COLO829 (cell line): ENCODE results near the gene RASL10B.
"Not testable (repeated sequence)": the region's sequence is repeated elsewhere in the genome, so short reads cannot be mapped to it uniquely, and the experiment has no call there.

Experiments
- DNase-seq: peaks from one replicate; pipeline ENCODE4 v3.0.0; 2012; ENCODE audit warnings: low spot score

Gene RASL10B

GRCh38 chr17:35731239-35731916 is at the start of gene RASL10B:
Gene RASL10B (plus strand): TSS chr17:35731639. CDS start chr17:35735185, 3,546 bp downstream.
- DNase-seq, result peak; percentile 63

GRCh38 chr17:35683591-35683990 is 47.8 kb upstream of the RASL10B start:
- DNase-seq, result no peak

- no peak for DNase-seq
Observed at GRCh38 chr17:35684055-35684802, 47.2 kb upstream of the RASL10B start.

- DNase-seq, result no peak
Observed at GRCh38 chr17:35692512-35693210, 38.8 kb upstream of the RASL10B start.

- DNase-seq, result no peak
Observed at GRCh38 chr17:35693662-35694061, 37.8 kb upstream of the RASL10B start.

GRCh38 chr17:35694906-35695305 is 36.5 kb upstream of the RASL10B start:
- DNase-seq, result no peak

- DNase-seq, result no peak
Observed at GRCh38 chr17:35695613-35696012, 35.8 kb upstream of the RASL10B start.

GRCh38 chr17:35698800-35699199 is 32.6 kb upstream of the RASL10B start:
- DNase-seq, result no peak

- no peak for DNase-seq
Observed at GRCh38 chr17:35700150-35700549, 31.3 kb upstream of the RASL10B start.

GRCh38 chr17:35701491-35701890 is 29.9 kb upstream of the RASL10B start:
- no peak for DNase-seq

GRCh38 chr17:35703308-35703707 is 28.1 kb upstream of the RASL10B start:
- not testable (repeated sequence) for DNase-seq

GRCh38 chr17:35705230-35705629 is 26.2 kb upstream of the RASL10B start:
- no peak for DNase-seq

GRCh38 chr17:35705705-35706104 is 25.7 kb upstream of the RASL10B start:
- no peak for DNase-seq

GRCh38 chr17:35708149-35708548 is 23.3 kb upstream of the RASL10B start:
- DNase-seq, result no peak

GRCh38 chr17:35708951-35709350 is 22.5 kb upstream of the RASL10B start:
- no peak for DNase-seq

GRCh38 chr17:35709874-35710273 is 21.6 kb upstream of the RASL10B start:
- DNase-seq, result no peak

- no peak for DNase-seq
Observed at GRCh38 chr17:35710950-35711349, 20.5 kb upstream of the RASL10B start.

- peak; percentile 28 for DNase-seq
Observed at GRCh38 chr17:35713069-35713728, 18.2 kb upstream of the RASL10B start.

GRCh38 chr17:35714988-35715387 is 16.5 kb upstream of the RASL10B start:
- no peak for DNase-seq

- no peak for DNase-seq
Observed at GRCh38 chr17:35715416-35715815, 16.0 kb upstream of the RASL10B start.

- DNase-seq, result no peak
Observed at GRCh38 chr17:35716173-35716572, 15.3 kb upstream of the RASL10B start.

GRCh38 chr17:35716897-35717465 is 14.5 kb upstream of the RASL10B start:
- no peak for DNase-seq
